ENCODE measurements around the gene NPFF. TPM values are rescaled to one million over a fixed set of nuclear protein-coding genes. Genes with fewer than 3 reads are reported as not detected.
A peak's percentile ranks its signal among the peaks of the same experiment; 100 is the strongest.

The NPFF gene
- total RNA-seq, 1 experiment from 2014 or later, result not detected

DNA sequence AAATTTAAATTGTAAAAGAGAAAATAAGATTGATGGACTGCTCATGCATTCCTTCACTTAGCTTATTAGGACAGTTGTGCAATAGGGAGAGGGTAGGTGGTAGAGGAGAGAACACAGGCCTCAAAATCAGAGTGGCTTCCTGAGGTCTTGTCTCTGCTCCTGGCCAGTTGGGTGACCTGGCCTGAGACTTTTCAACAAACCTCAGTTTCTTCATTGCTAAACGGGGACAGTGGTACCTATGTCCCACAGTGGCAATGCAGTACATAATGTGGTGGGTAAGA lies 10.6 kb downstream of the NPFF start:
- DNase-seq (ENCODE audit: low spot score), result no peak

DNA sequence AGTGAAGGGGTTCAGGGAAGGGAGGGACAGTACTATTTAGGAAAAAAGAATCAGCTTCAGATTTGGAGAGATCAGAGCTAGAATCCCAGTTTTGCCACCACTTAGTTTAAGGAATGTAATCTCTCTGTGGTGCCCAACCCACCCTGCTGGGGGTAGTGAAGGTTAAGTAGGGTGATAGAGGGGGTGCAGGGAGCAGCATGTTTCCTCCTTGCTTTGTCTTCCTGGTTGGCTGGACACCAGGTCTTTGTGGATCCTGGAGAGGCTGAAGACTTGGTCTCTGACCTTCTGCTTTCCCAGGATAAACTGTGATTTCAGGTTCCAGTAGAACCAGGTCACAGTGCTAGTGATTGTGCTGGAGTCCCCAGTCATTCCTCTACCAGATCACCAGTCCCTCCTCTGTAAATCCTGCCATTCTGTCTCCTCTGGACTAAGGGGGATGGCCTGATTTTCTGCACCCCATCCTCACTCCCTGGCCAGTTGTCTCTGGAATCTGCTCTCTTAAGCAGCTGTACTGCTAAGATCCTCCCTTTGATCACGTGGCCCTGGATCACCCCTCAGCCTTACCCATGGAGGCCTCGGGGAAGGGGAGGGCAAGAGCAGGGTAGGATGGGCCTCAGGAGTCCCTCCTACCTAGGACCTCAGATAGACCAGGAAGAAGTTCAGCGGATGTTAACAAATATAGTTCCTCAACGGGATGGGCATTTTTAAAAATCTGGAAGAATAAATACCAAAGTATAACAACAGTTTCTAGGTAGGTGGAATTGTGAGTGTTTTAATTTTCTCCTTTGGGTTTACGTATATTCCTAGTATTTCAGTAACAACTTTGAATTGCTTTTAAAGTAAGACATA lies 11.2 kb downstream of the NPFF start:
- DNase-seq (ENCODE audit: low spot score), result no peak

DNA sequence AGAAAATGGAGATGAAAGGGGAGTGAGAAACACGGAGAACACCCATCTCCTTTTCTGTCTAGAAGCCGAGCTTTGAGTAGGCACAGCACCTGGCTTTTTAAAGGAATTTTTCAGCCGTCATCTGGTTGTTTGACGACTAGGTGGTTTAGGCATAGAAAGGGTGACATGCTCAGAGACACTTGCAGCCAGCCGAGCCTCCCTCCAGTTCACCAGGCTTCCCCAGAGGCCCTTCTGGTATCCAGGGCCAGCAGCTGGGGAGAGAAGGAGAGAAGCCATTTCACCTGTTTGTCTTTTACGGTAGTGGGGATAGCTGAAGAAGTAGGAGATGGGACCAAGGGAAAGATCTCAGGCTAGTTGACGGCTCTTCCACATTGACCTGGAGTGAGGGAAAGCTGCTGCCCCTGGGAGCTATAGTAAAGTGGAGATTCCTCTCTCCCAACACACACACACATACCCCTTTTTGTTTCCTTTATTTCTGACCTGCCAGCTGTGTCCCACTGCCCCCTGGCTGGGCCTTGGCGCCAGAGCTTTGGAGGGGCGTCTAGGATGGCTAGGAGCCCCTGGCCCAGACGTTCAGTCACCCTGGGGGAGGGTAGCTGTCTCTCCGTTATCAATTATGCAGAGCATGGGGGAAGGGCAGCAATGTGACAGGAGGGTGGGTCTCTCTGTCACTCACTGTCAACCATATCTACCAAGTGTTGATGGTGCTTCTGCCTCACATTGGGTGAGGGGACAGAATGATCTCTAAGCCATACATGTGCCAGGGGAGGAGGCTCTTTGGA lies 13.5 kb downstream of the NPFF start:
- DNase-seq (ENCODE audit: low spot score), result no peak

DNA sequence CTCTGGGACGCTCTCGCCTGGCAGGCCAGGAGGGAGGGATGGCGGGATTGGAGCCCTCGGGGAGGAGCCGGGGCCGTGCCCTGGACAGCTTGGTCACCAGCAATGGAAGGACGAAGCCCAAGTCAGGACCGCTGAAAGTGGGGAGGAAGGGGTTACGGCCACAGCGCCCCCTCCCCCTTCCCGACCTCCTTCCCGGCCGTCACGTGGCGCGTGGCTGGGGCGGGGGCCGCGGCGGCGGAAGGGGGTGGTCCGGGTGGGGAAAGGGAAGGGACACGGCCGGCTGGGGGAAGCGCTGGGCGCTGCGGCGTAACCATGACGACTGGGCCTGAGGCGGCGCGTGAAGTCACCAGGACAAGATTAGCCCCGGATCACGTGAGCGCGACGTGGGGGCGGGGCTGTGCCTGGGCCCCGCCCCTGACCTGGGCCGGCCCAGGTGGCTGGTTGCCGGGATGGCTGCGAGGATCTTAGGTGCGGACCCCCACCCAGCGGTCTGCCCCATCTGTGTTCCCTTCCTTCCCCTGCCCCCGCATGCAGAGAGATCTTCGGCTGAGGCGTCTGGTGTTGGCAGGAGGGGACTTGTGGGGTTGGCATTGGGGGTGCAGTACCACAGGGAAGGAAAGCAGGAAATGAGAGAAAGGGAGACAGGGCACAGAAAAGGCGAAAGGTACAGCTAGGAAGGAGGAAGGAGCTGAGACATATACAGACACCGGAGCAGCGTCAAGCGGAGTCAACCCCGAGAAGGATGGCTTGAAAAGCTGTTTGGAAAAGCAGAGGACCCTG lies 14.3 kb downstream of the NPFF start:
- DNase-seq (ENCODE audit: low spot score), result peak; percentile 81

DNA sequence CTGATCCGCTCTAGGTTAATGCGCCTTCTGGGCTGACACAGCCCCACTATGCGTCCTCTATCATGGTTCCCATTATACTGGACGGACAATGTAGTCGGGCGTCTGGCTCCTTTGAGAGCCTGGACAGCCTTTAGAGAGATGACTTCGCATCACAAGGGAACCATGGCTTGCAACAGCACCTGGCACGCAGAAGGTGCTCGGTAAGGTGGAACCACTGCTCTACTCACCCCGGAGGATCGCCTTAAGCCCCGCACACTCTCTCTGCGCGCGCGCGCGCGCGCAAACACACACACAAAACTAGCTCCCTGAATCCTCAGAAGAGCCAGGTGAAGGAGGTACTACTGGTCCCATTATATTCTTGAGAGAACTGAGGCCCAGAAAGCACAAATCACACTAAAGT lies 15.1 kb downstream of the NPFF start:
- DNase-seq (ENCODE audit: low spot score), result no peak

- DNase-seq (ENCODE audit: low spot score), result no peak
These were observed 17.9 kb downstream of the NPFF start for GRCh38 chr12:53489242-53489864.

DNA sequence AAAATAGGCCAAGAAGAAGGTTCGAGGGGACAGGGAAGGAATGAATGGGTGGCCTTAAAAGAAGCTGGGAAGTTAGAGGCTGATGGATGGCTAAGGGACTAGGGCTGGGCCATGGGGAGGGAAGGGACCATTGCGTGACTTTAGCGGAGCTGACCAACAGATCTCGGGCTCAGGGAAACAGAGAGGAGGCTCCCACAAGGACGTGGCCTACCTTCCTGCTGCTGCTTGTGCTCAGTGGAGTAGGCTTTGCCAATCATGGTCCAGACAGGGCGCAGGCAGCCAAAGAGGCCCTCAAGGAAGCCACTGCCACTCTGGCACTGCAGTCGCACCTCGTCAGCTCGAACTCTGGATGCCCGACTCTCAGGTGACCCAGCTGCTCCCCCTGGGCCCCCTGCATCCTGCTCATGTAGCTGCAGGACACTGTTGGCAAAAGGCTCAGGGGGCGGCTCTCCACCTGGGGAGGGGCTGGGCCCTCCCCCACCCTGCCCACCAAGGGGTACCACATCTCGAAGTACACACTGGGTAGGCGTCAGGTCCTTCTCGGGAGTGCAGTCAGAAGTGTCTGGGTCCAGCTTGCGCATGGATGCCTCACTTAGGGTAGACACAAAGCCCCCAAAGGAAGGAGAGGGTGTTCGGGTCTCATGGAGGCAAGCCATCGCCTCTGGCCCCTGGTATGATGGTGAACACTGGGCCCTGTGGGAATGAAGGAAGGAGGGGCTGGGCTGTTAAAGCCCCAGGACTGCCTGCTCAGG lies 20.4 kb downstream of the NPFF start:
- no peak for DNase-seq (ENCODE audit: low spot score)

GRCh38 chr12:53485955-53486735 lies 21.1 kb downstream of the NPFF start:
- no peak for DNase-seq (ENCODE audit: low spot score)

DNA sequence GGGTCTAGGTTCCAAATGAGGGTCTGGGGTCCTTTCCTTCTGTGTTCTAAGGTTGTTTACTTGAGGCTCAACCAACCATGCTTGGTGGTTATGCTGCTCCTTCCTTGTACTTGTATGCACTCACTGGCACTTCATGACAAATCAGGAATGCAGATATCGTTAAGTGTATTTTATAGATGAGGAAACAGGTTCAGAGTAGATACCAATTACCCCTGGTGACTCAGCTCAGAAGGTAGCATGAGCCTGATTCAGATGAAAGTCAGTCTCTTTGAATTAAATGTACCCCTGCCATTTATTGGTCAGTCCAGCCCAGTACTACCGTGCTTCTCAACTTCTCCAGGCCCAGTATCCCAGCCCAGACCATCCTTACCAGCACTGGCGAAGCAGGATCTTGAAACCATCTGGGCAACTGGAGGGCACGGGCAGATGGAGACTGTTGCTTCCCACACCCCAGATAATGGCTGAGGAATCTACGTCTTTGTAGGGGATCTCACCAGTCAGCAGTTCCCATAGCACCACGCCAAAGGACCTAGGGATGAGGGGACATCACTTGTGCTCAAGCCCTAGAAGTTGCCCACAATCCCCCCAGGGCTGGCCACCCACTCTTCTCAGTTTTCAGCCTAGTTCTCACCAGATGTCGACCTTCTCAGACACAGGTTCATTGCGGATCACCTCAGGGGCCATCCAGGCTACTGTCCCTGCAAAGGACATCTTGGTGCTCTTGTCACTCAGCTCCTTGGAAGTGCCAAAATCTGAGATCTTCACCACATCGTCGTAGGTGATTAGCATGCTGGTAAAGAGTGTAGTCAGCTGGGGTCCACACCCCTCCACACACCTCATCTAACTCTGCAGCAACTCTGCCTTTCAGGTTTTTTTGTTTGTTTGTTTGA lies 22.4 kb downstream of the NPFF start:
- no peak for DNase-seq (ENCODE audit: low spot score)

DNA sequence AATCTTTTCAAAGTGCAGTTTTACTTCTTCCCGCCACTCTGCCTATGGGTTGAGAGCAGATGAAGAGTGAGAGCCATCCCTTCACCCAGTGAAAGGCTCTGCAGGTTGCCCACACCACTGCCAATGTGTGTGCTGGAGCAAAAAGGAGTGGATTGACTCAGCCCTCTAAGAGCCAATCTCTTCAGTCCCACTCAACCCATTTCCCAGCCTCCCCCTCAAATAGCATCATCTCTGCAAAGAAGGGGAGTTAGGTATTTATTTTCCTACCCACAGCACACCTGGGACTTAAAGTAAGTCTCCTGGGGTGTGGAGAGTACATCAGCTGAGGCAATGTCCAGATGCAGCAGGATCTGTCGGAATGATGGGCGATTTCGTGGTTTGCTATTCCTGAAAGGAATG lies 23.3 kb downstream of the NPFF start:
- no peak for DNase-seq (ENCODE audit: low spot score)

DNA sequence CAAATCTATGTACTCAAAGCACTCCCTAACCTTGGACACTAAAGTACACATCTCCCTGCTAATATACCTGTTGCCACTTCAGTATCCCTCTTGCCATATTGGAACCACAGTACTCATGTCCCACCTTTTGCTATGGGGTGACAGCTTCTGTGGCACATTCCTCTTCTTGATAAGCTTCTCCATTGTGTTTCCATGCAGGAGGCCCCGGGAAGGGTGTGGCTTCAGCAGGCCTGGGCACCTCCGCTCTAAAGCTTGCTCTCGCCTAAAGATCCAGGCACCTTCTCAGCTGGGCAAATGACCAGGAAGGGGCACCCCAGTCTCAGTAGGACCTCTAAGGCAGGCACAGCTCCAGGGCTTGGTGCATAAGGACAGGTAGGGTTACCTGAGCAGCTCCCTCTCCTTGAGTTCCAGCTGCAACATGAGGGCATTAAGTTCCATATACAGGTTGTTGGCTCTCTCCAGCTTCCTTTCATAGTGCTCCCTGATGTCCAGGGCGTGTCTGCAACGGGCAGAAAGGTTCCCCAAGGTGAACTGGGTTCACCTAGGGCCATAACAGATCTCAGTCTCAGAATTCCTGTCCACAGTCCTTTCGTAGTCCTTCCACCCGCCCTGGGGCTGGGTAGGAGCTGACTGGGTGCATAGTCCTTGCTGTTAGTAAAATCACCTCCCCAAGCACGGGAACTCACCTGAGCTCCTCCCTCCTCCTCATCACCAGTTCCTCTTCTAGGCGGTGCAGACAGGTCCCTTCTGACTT lies 23.9 kb downstream of the NPFF start:
- DNase-seq (ENCODE audit: low spot score), result no peak

DNA sequence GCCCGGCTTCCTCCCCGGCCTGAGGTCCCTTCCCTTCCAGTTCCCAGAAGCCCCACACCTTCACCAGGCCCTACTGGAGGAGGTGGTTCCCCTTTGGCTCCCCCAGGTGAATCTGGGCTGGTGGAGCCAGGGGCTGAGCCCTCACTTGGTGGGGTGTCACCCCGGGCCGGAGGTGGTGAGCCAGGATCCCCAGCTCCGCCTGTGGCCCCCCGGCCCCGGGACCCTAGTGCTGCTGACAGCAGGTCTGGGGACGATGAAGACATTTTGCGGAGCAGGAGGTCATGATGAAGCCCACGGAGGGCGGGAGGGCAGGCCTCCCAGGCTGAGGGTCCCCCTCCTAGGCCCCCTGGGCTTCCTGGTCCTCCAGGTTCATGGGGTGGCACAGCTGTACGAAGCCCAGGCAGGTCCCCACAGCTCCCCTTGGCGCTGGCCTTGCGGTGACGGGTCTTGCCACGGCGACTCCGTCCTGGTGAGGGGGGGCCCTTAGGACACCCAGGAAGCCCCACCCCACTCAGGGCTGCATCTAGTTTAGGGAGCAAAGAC lies 24.6 kb downstream of the NPFF start:
- no peak for DNase-seq (ENCODE audit: low spot score)

DNA sequence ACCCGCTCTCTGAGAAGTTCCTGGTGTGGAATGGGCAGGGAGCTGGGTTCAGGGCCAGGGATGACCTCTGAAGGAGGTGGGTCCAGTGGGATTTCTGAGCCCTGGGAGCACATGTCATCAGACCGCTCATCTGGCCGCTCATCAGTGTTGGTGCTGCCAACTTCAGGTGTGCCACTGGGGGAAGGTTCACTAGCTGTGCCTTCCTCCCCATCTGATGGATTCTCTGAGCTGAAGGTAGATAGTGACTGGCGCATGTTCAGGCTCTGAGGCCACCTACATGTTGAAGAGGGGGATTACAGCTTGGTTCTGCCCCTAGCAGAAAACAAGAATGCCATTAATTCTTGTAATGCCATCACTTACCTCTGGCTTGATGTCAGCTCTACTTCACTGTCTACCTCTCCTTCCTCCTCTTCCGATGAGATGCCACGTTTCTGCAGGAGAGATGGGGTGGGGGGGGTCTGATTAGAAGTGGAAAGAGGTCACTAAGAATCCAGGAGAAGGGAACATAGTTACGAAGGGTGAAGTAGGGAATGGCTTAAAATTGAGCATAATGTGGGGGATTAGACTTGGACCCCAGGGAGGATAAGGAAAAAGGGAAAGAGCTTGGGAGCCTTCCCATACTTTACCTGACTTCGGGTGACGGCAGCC lies 25.2 kb downstream of the NPFF start:
- no peak for DNase-seq (ENCODE audit: low spot score)

DNA sequence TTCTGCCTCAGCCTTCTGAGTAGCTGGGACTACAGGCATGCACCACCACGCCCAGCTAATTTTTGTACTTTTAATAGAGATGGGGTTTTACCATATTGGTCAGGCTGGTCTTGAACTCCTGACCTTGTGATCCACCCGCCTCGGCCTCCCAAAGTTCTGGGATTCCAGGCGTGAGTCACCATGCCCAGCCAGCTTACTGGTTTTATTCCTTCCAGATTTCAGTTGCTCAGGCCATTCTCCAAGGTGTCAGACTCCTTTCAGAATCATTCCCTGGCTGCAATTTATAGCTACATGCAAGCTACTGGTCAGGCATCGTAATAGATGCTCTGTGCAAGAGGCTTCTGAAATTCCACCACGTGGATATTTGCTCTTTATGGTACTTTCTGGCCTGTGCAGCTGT lies 25.8 kb downstream of the NPFF start:
- DNase-seq (ENCODE audit: low spot score), result peak; percentile 61

- DNase-seq (ENCODE audit: low spot score), result no peak
These were observed 26.5 kb downstream of the NPFF start for GRCh38 chr12:53480491-53481442.

- no peak for DNase-seq (ENCODE audit: low spot score)
These were observed 28.0 kb downstream of the NPFF start for GRCh38 chr12:53479331-53479730.

- no peak for DNase-seq (ENCODE audit: low spot score)
These were observed 28.4 kb downstream of the NPFF start for GRCh38 chr12:53478865-53479264.

Data from A172 (cell line).